ENCODE data around the gene ANO2. TPM values are rescaled to one million over a fixed set of nuclear protein-coding genes. Genes with fewer than 3 reads are reported as not detected.

ANO2 gene
- total RNA-seq, 2 experiments from 2014 or later: not detected

DNA sequence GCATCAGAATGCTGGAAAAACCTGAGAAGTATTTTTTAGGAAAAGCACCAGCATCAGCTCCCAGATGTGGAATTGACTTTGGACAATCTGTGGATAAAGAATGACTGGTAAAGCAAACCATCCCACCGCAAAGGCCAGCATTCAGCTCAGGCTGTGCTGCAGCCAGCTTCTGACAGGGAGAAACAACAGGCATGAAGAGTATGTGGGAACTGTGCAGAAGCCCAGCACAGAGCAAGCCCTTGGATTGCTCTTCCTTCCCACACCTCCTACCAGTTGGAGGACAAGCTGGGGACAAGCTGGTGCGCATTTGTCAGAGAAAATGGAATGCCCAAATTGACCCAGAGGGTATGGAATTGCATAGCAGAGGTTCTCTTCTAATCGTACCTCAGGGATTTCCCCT is 228.1 kb downstream of the ANO2 start:
- DNase-seq: no peak
- no peak overlapping the region for H3K27ac Mint-ChIP-seq
- H3K27me3 Mint-ChIP-seq: peaks cover 11% of the 10 kb centered on the region
- H3K9me3 Mint-ChIP-seq (ENCODE audit: low read depth): no peaks in the 10 kb centered on the region
- H3K36me3 Mint-ChIP-seq: no peaks in the 10 kb centered on the region
- no peak overlapping the region for H3K4me3 Mint-ChIP-seq
- CTCF ChIA-PET: no interaction called here
- no peak for ATAC-seq
- H3K4me1 Mint-ChIP-seq: no peaks in the 10 kb centered on the region

DNA sequence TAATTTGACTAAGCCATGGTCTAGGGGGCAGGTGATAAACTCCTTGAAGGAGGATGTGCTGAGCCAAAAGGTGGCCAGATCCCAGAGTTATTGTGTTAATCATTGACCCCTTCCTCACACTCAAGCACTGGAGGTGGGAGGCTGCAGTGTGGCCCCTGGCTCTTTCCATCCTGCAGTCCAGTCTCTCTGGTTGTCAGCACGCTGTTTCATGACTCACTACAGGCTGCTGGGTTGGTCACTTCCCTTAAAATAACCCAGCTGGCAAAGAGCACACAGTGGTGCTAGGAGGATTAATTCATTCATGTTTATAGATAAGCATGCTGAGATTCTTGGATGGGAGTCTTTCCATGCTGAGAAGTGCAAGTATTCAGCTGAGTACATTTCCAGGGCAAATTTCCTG is 228.9 kb downstream of the ANO2 start:
- ATAC-seq: no peak
- no peaks in the 10 kb centered on the region for H3K9me3 Mint-ChIP-seq (ENCODE audit: low read depth)
- H3K27ac Mint-ChIP-seq: no peak overlapping the region
- no peak overlapping the region for H3K4me3 Mint-ChIP-seq
- CTCF ChIA-PET: no interaction called here
- H3K36me3 Mint-ChIP-seq: no peaks in the 10 kb centered on the region
- DNase-seq: no peak
- no peaks in the 10 kb centered on the region for H3K4me1 Mint-ChIP-seq
- peaks cover 11% of the 10 kb centered on the region for H3K27me3 Mint-ChIP-seq

DNA sequence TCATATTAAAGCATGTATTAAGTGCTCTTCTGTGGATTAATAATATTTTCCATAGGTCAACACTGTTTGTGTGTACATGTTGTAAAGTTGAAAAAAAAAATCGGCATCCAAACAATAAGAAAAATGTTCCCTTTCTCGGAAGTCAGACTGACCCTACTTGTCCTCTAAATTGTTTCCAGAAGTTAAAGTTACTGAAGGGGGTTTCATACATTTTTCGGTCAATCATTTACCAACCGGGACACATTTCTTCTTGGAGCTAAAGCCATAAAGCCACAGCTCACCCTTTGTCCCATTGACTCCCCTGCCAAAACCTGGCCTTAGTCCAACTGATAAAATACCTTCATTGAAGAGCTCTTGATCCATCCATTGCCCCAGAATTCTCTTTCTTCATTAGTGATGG is 230.0 kb downstream of the ANO2 start:
- no peaks in the 10 kb centered on the region for H3K4me1 Mint-ChIP-seq
- CTCF ChIA-PET: no interaction called here
- peaks cover 6% of the 10 kb centered on the region for H3K27me3 Mint-ChIP-seq
- H3K27ac Mint-ChIP-seq: no peak overlapping the region
- H3K36me3 Mint-ChIP-seq: no peaks in the 10 kb centered on the region
- ATAC-seq: no peak
- DNase-seq: no peak
- H3K4me3 Mint-ChIP-seq: no peak overlapping the region
- H3K9me3 Mint-ChIP-seq (ENCODE audit: low read depth): no peaks in the 10 kb centered on the region

DNA sequence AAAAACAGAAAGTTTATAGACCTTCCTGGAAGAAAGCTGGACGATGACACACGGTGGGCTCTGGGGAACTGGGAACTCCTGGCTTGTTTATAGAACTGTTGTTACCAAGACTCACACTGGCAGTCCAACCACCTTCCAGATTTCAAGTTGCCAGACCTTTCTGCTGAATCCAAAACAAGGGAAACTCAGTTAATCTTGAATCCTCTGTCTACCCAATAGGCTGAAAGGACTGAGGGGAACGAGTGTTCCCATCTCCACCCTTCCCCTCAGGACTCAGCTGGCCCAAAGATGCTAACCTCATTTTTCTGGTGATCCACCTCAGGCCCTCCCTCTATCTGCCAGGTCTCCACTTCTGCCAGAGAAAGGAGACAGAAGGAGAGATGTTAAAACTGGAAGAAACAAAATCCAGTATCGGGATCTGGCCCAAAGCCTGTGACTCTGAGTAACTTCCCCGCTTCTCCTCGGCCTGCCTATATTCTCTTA is 231.4 kb downstream of the ANO2 start:
- Mint-ChIP-seq H3K4me1 (no peaks in the 10 kb centered on the region), H3K4me3 (no peak overlapping the region), H3K9me3 (ENCODE audit: low read depth) (no peaks in the 10 kb centered on the region), H3K27me3 (no peaks in the 10 kb centered on the region), H3K27ac (no peak overlapping the region), H3K36me3 (no peaks in the 10 kb centered on the region)
- CTCF ChIA-PET: no interaction called here
- peak; percentile 14 for DNase-seq
- ATAC-seq: no peak

DNA sequence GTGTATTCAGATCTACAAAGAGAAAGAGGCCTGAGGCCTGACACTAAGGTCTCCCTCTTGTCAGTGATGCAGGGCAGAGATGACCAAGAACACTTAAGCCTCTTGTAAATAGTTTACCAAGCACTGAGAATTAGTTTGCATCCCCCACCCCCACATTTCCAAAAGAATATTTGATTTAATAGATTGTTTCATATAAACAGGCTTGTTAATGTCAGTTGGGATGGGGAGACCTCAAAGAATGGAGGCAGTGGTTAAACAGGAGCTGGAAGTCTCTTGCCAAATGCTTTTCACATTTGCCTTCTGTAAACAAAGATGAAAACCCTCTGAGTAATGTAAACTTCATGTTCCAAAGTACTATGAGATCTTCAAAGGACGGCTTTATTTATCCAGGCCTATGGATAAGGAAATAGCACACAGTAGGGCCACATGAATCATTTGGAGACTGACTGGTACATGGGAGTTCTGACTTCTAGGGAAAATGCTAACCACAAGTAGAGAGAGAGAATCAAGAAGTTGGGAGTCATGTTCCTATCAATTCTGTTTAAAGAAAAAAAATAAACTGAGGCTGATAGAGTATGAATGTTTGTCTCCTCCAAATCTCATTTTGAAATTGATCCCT is 234.7 kb downstream of the ANO2 start:
- H3K27ac Mint-ChIP-seq: no peak overlapping the region
- no peaks in the 10 kb centered on the region for H3K4me1 Mint-ChIP-seq
- no peaks in the 10 kb centered on the region for H3K36me3 Mint-ChIP-seq
- no peaks in the 10 kb centered on the region for H3K27me3 Mint-ChIP-seq
- no peak for DNase-seq
- H3K9me3 Mint-ChIP-seq (ENCODE audit: low read depth): no peaks in the 10 kb centered on the region
- CTCF ChIA-PET: no interaction called here
- no peak for ATAC-seq
- H3K4me3 Mint-ChIP-seq: no peak overlapping the region

DNA sequence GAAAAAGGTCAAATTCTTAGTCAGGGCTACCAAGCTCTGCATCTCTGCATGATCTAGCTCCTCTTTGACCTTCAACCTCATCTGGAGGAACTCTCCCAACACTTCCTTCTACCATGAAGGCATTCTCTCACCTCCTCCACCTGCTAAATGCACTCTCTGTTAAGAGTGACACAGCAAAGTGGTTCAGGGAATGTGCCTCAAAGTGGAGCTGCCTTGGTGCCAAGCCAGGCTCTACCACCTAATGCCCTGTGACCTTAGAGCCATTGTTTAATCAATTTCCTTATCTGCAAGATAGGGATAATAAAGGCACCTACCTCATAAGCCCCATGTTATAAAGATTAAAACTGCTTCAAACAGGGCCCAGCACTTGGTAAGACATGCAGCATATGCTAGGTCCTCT is 236.7 kb downstream of the ANO2 start:
- DNase-seq (peak; percentile 4), ATAC-seq (no peak)
- Mint-ChIP-seq H3K27ac (no peak overlapping the region), H3K36me3 (no peaks in the 10 kb centered on the region), H3K4me1 (no peaks in the 10 kb centered on the region), H3K27me3 (no peaks in the 10 kb centered on the region), H3K9me3 (ENCODE audit: low read depth) (no peaks in the 10 kb centered on the region), H3K4me3 (no peak overlapping the region)
- CTCF ChIA-PET: no interaction called here

DNA sequence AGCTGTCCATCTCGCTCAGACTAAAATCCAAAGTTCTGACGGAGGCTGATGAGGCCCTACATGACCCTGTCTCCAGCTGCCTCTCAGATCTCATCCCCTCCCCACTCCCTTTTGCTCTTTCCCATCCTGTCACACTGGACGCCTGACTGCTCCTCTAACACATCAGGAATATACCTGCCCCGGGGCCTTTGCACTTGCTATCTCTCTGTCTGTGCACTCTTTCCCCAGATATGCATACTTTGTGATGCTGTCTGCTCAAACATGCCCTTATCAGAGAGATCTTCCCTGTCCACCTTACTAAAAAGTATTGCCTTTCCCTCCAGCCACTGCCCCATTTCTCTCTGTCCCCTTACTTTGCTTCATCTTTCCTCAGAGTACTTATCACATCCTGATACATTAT is 238.8 kb downstream of the ANO2 start:
- no peak for ATAC-seq
- Mint-ChIP-seq H3K36me3 (no peaks in the 10 kb centered on the region), H3K4me3 (no peak overlapping the region), H3K9me3 (ENCODE audit: low read depth) (no peaks in the 10 kb centered on the region), H3K27me3 (peaks cover 3% of the 10 kb centered on the region), H3K4me1 (no peaks in the 10 kb centered on the region), H3K27ac (no peak overlapping the region)
- peak; percentile 3 for DNase-seq
- CTCF ChIA-PET: no interaction called here

DNA sequence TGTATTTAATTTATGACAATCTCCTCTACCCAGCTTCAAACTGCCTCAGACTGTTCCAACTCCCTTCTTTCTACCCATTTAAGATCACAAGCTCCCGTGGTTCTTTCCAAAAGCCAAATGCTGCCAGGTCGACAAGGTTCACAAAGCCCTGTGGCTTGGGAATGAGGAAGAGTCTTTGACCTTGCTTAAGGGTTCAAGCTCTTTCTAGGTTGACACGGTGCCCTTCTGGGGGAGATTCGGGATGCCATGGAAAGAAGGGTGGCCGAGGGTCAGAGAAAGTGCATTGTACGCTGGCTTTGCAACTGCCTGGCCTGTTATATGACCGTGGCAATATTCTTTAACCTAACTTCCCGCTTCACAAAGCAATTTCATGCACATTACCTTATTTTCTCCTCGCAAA is 239.3 kb downstream of the ANO2 start:
- CTCF ChIA-PET: no interaction called here
- DNase-seq (peak; percentile 1), ATAC-seq (no peak)
- Mint-ChIP-seq H3K4me3 (no peak overlapping the region), H3K4me1 (no peaks in the 10 kb centered on the region), H3K9me3 (ENCODE audit: low read depth) (no peaks in the 10 kb centered on the region), H3K27me3 (peaks cover 6% of the 10 kb centered on the region), H3K36me3 (no peaks in the 10 kb centered on the region), H3K27ac (no peak overlapping the region)

DNA sequence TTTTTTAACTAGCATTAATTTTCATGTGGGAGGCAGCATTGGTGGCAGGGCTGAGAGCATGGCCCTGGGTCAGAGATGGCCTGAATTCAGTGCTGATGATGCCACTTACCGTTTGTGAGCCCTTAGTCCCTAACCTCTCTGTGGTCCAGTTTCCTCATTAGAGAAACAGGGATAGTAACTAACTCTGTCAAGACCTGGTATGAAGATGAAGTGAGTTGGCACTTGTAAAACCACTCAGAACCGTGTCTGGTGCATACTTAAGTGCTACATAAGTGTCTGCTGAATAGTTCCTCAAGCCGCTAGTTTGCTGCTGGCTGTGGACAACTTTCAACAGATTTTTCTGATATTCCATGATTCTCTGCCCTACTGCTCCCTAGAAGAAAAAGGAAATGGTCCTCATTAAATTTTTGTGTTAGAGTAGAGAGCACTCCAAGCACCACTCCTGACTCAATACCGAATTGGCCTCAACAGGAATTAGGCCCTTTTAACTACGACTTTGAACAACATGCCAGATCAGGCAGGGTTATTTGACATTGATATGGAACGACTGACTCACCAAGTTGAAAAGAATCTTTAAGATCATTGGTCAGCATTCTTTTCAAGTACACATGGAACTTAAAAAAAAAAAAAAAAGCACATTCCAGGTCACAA is 250.2 kb downstream of the ANO2 start:
- DNase-seq (no peak), ATAC-seq (no peak)
- Mint-ChIP-seq H3K27ac (no peak overlapping the region), H3K4me1 (no peaks in the 10 kb centered on the region), H3K27me3 (no peaks in the 10 kb centered on the region), H3K9me3 (ENCODE audit: low read depth) (no peaks in the 10 kb centered on the region), H3K36me3 (no peaks in the 10 kb centered on the region), H3K4me3 (no peak overlapping the region)
- CTCF ChIA-PET: no interaction called here

DNA sequence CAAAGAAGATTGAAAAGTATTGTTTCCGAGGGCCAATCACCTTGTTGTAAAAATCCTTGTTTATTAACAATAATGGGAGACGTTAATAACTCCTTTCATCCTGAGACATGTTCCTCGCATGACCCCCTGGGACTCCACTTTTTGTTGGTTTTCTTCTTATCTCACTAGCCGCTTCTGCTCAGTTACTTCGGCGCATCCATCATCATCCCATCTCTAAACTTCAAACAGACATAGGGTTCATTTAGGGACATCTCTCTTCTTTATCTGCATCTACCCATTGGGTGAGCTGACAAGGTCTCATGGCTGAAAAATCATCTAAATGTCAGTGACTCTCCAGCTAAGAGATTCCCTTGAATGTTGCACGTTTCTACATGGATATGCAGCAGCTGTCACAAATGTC is 252.2 kb downstream of the ANO2 start:
- H3K4me1 Mint-ChIP-seq: no peaks in the 10 kb centered on the region
- H3K4me3 Mint-ChIP-seq: no peak overlapping the region
- DNase-seq (no peak), ATAC-seq (no peak)
- no peaks in the 10 kb centered on the region for H3K27me3 Mint-ChIP-seq
- H3K9me3 Mint-ChIP-seq (ENCODE audit: low read depth): no peaks in the 10 kb centered on the region
- CTCF ChIA-PET: no interaction called here
- H3K27ac Mint-ChIP-seq: no peak overlapping the region
- H3K36me3 Mint-ChIP-seq: no peaks in the 10 kb centered on the region

DNA sequence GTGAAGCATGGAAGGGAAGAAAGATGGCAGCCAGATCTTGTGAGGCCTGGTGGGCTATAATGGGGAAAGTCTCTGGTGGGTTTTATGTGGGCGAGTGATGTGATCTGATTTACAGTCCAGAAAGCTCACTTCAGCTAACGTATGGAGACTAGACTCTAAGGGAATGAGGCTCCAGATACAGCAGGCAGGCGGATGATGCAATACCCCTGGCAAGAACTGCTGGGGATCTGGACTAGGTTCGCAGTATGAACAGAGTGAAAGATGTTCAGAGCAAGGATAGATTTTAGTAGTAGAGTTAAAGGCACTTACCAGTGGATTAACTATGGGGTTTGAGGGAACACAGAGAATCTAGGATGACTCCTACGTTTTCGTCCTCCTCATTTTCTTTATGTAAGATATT is 253.1 kb downstream of the ANO2 start:
- Mint-ChIP-seq H3K9me3 (ENCODE audit: low read depth) (no peaks in the 10 kb centered on the region), H3K4me1 (no peaks in the 10 kb centered on the region), H3K36me3 (no peaks in the 10 kb centered on the region), H3K27ac (no peak overlapping the region), H3K27me3 (no peaks in the 10 kb centered on the region), H3K4me3 (no peak overlapping the region)
- DNase-seq (no peak), ATAC-seq (no peak)
- CTCF ChIA-PET: no interaction called here

DNA sequence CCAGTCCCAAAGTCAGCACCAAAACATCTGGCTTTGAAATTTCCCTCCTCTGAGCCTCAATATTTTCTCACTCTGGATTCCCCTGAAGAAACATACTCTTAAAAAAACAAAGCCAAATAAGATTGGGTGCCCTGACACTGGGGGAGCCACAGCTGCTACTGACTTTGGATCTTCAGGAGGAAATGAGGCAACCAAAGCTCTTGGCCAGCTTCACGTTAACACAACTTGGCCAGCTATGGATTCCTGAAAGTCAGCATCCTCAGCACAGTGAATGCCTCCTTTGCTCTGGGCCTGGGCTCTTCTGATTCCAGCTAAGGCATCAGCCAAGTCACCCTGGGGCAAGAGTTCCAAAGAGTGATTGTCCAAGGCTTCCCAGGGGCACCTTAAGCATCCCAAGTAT is 254.8 kb downstream of the ANO2 start:
- DNase-seq: no peak
- CTCF ChIA-PET: no interaction called here
- no peak for ATAC-seq

DNA sequence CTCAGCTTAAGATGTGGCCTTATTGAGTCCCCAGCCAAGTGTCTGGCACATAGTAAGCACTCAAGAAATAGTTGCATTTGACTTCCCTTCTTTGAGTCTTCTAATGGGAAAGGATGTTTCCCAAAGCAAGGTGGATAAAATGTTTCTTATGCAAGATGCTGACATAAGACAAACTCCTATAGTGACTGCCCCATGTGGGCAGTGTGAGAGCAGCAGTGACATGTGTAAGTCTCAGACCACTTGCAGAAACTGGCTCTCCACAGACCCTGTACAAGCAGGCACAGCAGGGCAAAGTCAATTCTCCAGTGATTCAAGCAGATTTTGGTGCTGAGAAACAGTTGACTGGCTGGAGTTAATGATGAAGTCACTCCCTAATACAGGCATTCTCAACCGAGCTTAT is 255.3 kb downstream of the ANO2 start:
- no peak for DNase-seq
- Mint-ChIP-seq H3K4me3 (no peak overlapping the region), H3K27me3 (no peaks in the 10 kb centered on the region), H3K4me1 (no peaks in the 10 kb centered on the region), H3K36me3 (no peaks in the 10 kb centered on the region), H3K9me3 (ENCODE audit: low read depth) (no peaks in the 10 kb centered on the region), H3K27ac (no peak overlapping the region)
- no peak for ATAC-seq
- CTCF ChIA-PET: no interaction called here

More for the DNA sequence above, 254.8 kb downstream of the ANO2 start:
- no peaks in the 10 kb centered on the region for H3K27me3 Mint-ChIP-seq
- H3K27ac Mint-ChIP-seq: no peak overlapping the region
- H3K9me3 Mint-ChIP-seq (ENCODE audit: low read depth): no peaks in the 10 kb centered on the region
- H3K4me3 Mint-ChIP-seq: no peak overlapping the region
- no peaks in the 10 kb centered on the region for H3K36me3 Mint-ChIP-seq
- H3K4me1 Mint-ChIP-seq: no peaks in the 10 kb centered on the region

DNA sequence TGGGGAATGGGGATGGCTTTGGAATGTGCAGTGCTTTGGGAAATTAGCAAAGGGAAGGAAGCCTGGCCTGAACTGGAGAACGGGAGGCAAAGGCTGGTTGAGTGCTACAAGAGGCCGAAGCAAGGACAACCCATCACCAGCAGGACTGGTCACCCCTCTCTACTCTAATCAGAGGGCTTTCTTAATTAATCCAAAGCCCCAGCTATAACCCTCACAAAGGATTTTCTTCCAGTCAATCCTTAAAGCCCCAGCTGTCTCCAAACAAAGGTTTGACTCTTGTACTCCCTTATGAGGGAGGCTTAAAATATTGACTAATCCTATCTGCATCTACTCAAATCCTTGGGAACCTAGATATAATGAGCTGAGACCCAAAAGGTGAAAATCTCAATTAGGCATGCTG is 256.8 kb downstream of the ANO2 start:
- no peak overlapping the region for H3K27ac Mint-ChIP-seq
- CTCF ChIA-PET: no interaction called here

DNA sequence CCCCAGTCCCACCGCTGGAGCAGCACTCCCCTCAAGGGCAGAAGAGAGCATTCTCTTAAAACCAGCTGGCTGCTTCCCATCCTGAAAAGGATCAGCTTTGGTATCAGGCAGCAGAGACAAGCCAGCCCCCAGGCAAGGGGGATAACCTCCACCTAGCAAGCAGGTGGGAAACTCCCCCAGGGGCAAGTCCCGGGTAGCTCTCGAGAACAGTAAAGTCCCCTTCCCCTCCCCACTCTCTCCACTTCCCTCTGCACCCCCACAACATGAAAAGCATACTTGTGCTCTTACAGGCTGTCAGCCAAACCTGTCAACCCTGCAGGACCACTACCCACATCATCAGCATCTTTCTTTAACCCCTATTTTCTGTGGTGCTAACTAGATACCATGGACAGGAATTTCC is 259.1 kb downstream of the ANO2 start:
- Mint-ChIP-seq H3K4me1 (no peaks in the 10 kb centered on the region), H3K9me3 (ENCODE audit: low read depth) (no peaks in the 10 kb centered on the region), H3K4me3 (no peak overlapping the region), H3K36me3 (no peaks in the 10 kb centered on the region), H3K27ac (no peak overlapping the region), H3K27me3 (no peaks in the 10 kb centered on the region)
- no peak for DNase-seq
- ATAC-seq: no peak
- CTCF ChIA-PET: no interaction called here

More for the DNA sequence above, 256.8 kb downstream of the ANO2 start:
- ATAC-seq (no peak), DNase-seq (no peak)
- no peaks in the 10 kb centered on the region for H3K9me3 Mint-ChIP-seq (ENCODE audit: low read depth)
- H3K4me1 Mint-ChIP-seq: no peaks in the 10 kb centered on the region
- no peaks in the 10 kb centered on the region for H3K27me3 Mint-ChIP-seq
- H3K4me3 Mint-ChIP-seq: no peak overlapping the region
- H3K36me3 Mint-ChIP-seq: no peaks in the 10 kb centered on the region

Data from activated CD8-positive, alpha-beta memory T cell treated with anti-CD3 and anti-CD28 coated beads, Interleukin-2, amount 10 ng/mL, durations not matched to agents 7 days and 5 days (primary cell).